ENCODE results near the gene PRPS1. TPM values are rescaled to one million over a fixed set of nuclear protein-coding genes. Genes with fewer than 3 reads are reported as not detected.

PRPS1 gene
- polyA plus RNA-seq, 3 donors: 10.4 to 11.8 (median 11.4) TPM

GRCh38 chrX:107596651-107597050, 31.7 kb upstream of the PRPS1 start:
- no peak for TF ChIP-seq CTCF (IDR thresholded peaks at IDR 0.05)
- Histone ChIP-seq H3K79me2 (ENCODE audit: insufficient read depth, low read length) (no peaks in the 10 kb centered on the region), H3K36me3 (replicated peaks in 1 of 2; ENCODE audit: control insufficient read depth in 1 of 2, insufficient read depth in 2 of 2, low read length in 2 of 2) (no peaks in the 10 kb centered on the region), H3K4me1 (ENCODE audit: control insufficient read depth in 1 of 2, insufficient read depth in 2 of 2, low read length in 2 of 2) (no peaks in the 10 kb centered on the region), H4K20me1 (ENCODE audit: insufficient read depth, low read length) (no peaks in the 10 kb centered on the region), H3K27ac (ENCODE audit: low read depth in 1 of 2, low read length in 2 of 2) (no peak overlapping the region), H3K27me3 (ENCODE audit: control insufficient read depth in 2 of 2, insufficient read depth in 2 of 2, low read length in 2 of 2) (no peaks in the 10 kb centered on the region), H3K4me3 (replicated peaks in 1 of 3; ENCODE audit: low read depth in 2 of 3, low read length in 3 of 3) (no peak overlapping the region), H2AFZ (ENCODE audit: insufficient read depth, low read depth, low read length, poor library complexity, severe bottlenecking) (no peak overlapping the region), H3K4me2 (replicated peaks; ENCODE audit: extremely low read depth, low read length, poor library complexity, severe bottlenecking) (no peak overlapping the region), H3K9me3 (replicated peaks in 1 of 2; ENCODE audit: control insufficient read depth in 1 of 2, insufficient read depth in 1 of 2, low read length in 2 of 2) (no peaks in the 10 kb centered on the region), H3K9ac (ENCODE audit: insufficient read depth, low read length, poor library complexity, severe bottlenecking) (no peak overlapping the region)
- DNase-seq: no peak
- Mint-ChIP-seq H3K9me3 (peaks cover 0 to 9% (median 1%) of the 10 kb centered on the region in 7 donors), H3K27me3 (ENCODE audit: low read depth in 3 of 3) (peaks cover 0 to 10% (median 1%) of the 10 kb centered on the region in 3 donors), H3K4me3 (no peak overlapping the region), H3K36me3 (no peaks in the 10 kb centered on the region), H3K27ac (no peak overlapping the region), H3K4me1 (no peaks in the 10 kb centered on the region)
- intact Hi-C loops (cut with micrococcal nuclease): no loop called here
- WGBS (ENCODE audit: insufficient coverage): no CpG with 5 or more reads among the region's 4 CpGs

- no peak for TF ChIP-seq CTCF (IDR thresholded peaks at IDR 0.05)
- no peaks in the 10 kb centered on the region for H3K79me2 ChIP-seq (ENCODE audit: insufficient read depth, low read length)
- no peaks in the 10 kb centered on the region for H3K27me3 ChIP-seq (ENCODE audit: control insufficient read depth in 2 of 2, insufficient read depth in 2 of 2, low read length in 2 of 2)
- no peaks in the 10 kb centered on the region for H3K36me3 ChIP-seq (replicated peaks in 1 of 2; ENCODE audit: control insufficient read depth in 1 of 2, insufficient read depth in 2 of 2, low read length in 2 of 2)
- no peaks in the 10 kb centered on the region for H3K9me3 ChIP-seq (replicated peaks in 1 of 2; ENCODE audit: control insufficient read depth in 1 of 2, insufficient read depth in 1 of 2, low read length in 2 of 2)
- Mint-ChIP-seq H3K36me3 (no peaks in the 10 kb centered on the region), H3K4me3 (no peak overlapping the region), H3K27me3 (ENCODE audit: low read depth in 3 of 3) (peaks cover 0 to 10% (median 1%) of the 10 kb centered on the region in 3 donors), H3K27ac (no peak overlapping the region), H3K4me1 (no peaks in the 10 kb centered on the region), H3K9me3 (peaks cover 0 to 9% (median 1%) of the 10 kb centered on the region in 7 donors)
- WGBS (ENCODE audit: insufficient coverage): 100% methylated on average over 1 of the region's 13 CpGs
- DNase-seq: no peak
- no peak overlapping the region for H2AFZ ChIP-seq (ENCODE audit: insufficient read depth, low read depth, low read length, poor library complexity, severe bottlenecking)
- H3K4me3 ChIP-seq (replicated peaks in 1 of 3; ENCODE audit: low read depth in 2 of 3, low read length in 3 of 3): no peak overlapping the region
- no peaks in the 10 kb centered on the region for H3K4me1 ChIP-seq (ENCODE audit: control insufficient read depth in 1 of 2, insufficient read depth in 2 of 2, low read length in 2 of 2)
- H3K4me2 ChIP-seq (replicated peaks; ENCODE audit: extremely low read depth, low read length, poor library complexity, severe bottlenecking): no peak overlapping the region
- no peak overlapping the region for H3K9ac ChIP-seq (ENCODE audit: insufficient read depth, low read length, poor library complexity, severe bottlenecking)
- no peaks in the 10 kb centered on the region for H4K20me1 ChIP-seq (ENCODE audit: insufficient read depth, low read length)
- no peak overlapping the region for H3K27ac ChIP-seq (ENCODE audit: low read depth in 1 of 2, low read length in 2 of 2)
- intact Hi-C loops (cut with micrococcal nuclease): no loop called here
Observed at GRCh38 chrX:107597264-107597663, 31.0 kb upstream of the PRPS1 start.

All from CD14-positive monocyte (primary cell).